Caco-2 (cell line): ENCODE data around the gene DSCAML1. TPM values are rescaled to one million over a fixed set of nuclear protein-coding genes. Genes with fewer than 3 reads are reported as not detected.

Source experiments
- BruUV-seq: library from RNA; stranded (reverse); fragments of 400-500 nt; replicated peaks from 2 replicates; lab custom pipeline; 2021; lab: Mats Ljungman, UMichigan
- CTCF ChIA-PET: fragments of 300-600 bp; sonication (Branson Sonifier 250); formaldehyde crosslinking; loops from one replicate; lab custom pipeline; 2022; ENCODE audit warnings: antibody characterized with exemption; lab: Charles Lee
- POLR2A ChIA-PET: fragments of 300-600 bp; sonication (Branson Sonifier 250); formaldehyde crosslinking; loops from one replicate; lab custom pipeline; 2022; ENCODE audit warnings: antibody characterized with exemption; lab: Charles Lee
- DNase-seq, 2 experiments: peaks; one replicate each; pipeline versions ENCODE4 v3.0.0 to v3.0.0-alpha.2; 2020 to 2022
- H3K27me3 ChIP-seq: replicated peaks from 2 replicates; pipeline ENCODE4 v1.6.0; 2011; ENCODE audit warnings: low read length; ENCODE audit not compliant: control insufficient read depth, insufficient read depth
- H3K36me3 ChIP-seq: 2 replicates; pipeline ENCODE4 v1.5.1; 2011; ENCODE audit warnings: low read length; ENCODE audit not compliant: control insufficient read depth, insufficient read depth
- H3K4me1 ChIP-seq: fragments of 250-450 bp; sonication (Bioruptor Pico); 2 replicates; pipeline ENCODE4 v1.5.1; 2020; ENCODE audit warnings: mild to moderate bottlenecking
- H3K4me3 ChIP-seq: 2 replicates; pipeline ENCODE4 v1.5.1; 2011; ENCODE audit warnings: low read depth, mild to moderate bottlenecking, control low read depth, low read length
- H3K9me3 ChIP-seq: fragments of 250-450 bp; sonication (Bioruptor Pico); 2 replicates; pipeline ENCODE4 v1.5.1; 2020; ENCODE audit warnings: mild to moderate bottlenecking, moderate library complexity
- H3K27ac Mint-ChIP-seq: one replicate; pipeline ENCODE4 v1.8.0; 2022; ENCODE audit warnings: mixed read lengths; ENCODE audit not compliant: unreplicated experiment
- H3K27me3 Mint-ChIP-seq: one replicate; pipeline ENCODE4 v1.8.0; 2022; ENCODE audit warnings: mixed read lengths; ENCODE audit not compliant: insufficient read depth, unreplicated experiment
- H3K36me3 Mint-ChIP-seq: one replicate; pipeline ENCODE4 v1.8.0; 2022; ENCODE audit warnings: mild to moderate bottlenecking, mixed read lengths; ENCODE audit not compliant: insufficient read depth, unreplicated experiment
- H3K4me1 Mint-ChIP-seq: one replicate; pipeline ENCODE4 v1.8.0; 2022; ENCODE audit warnings: low read depth, mixed read lengths; ENCODE audit not compliant: unreplicated experiment
- H3K4me3 Mint-ChIP-seq: one replicate; pipeline ENCODE4 v1.8.0; 2022; ENCODE audit warnings: mild to moderate bottlenecking, moderate library complexity, mixed read lengths; ENCODE audit not compliant: unreplicated experiment
- H3K9me3 Mint-ChIP-seq: one replicate; pipeline ENCODE4 v1.8.0; 2022; ENCODE audit warnings: mixed read lengths; ENCODE audit not compliant: unreplicated experiment
- CTCF ChIP-seq, 2 experiments: fragments of 200-600 bp in 1 of 2; IDR thresholded peaks; 1 replicate in 1 of 2; 2 replicates in 1 of 2; pipeline versions ENCODE4 v1.5.1 to v1.8.0; 2011 to 2022; ENCODE audit warnings: antibody characterized with exemption in 1 of 2, control low read depth in 1 of 2, inconsistent platforms in 1 of 2, low read depth in 1 of 2, low read length in 1 of 2, mild to moderate bottlenecking in 1 of 2, moderate library complexity in 1 of 2; ENCODE audit not compliant: insufficient read depth in 1 of 2, severe bottlenecking in 1 of 2, unreplicated experiment in 1 of 2
- intact Hi-C: fragments of 100-400 bp; cut with micrococcal nuclease; formaldehyde crosslinking; loops from one replicate; pipeline ENCODE4 v1.10.0; 2022; ENCODE audit not compliant: unreplicated experiment
- total RNA-seq: library from RNA; stranded (reverse); gene quantifications from 2 replicates; pipeline ENCODE4 v1.2.3, GENCODE V29; 2022

DSCAML1 gene
- total RNA-seq, 1 experiment from 2014 or later: not detected

GRCh38 chr11:117806846-117807245 lies 9.8 kb upstream of the DSCAML1 start:
- Histone ChIP-seq H3K4me3 (no peak overlapping the region), H3K9me3 (no peaks in the 10 kb centered on the region), H3K4me1 (no peaks in the 10 kb centered on the region), H3K27me3 (no peaks in the 10 kb centered on the region), H3K36me3 (no peaks in the 10 kb centered on the region)
- BruUV-seq: no TSS peak
- H3K4me3 Mint-ChIP-seq: no peak overlapping the region
- peaks cover 15% of the 10 kb centered on the region for H3K27me3 Mint-ChIP-seq
- no peak overlapping the region for H3K27ac Mint-ChIP-seq
- no peak for TF ChIP-seq CTCF (IDR thresholded peaks at IDR 0.05; ENCODE audit: insufficient read depth in 1 of 2, low read depth in 1 of 2, low read length in 1 of 2, severe bottlenecking in 1 of 2, unreplicated experiment in 1 of 2)
- ChIA-PET CTCF (interaction anchor here (0.8 to 4.7 kb wide), 21 partner anchors 11 to 384 kb away, joined by 3 to 132 read pairs (median 5); partner anchors contain the start of gene TMPRSS4), POLR2A (interaction anchor here (1.0 kb wide), 1 partner anchor 11 kb away, joined by 4 read pairs; no protein-coding TSS in a partner anchor)
- no peaks in the 10 kb centered on the region for H3K9me3 Mint-ChIP-seq
- intact Hi-C loops: loop anchor here (1.0 to 5.0 kb wide), 3 partner anchors 10 to 140 kb away; no protein-coding TSS in a partner anchor
- H3K4me1 Mint-ChIP-seq: no peaks in the 10 kb centered on the region
- H3K36me3 Mint-ChIP-seq: no peaks in the 10 kb centered on the region
- no peak for DNase-seq

DNA sequence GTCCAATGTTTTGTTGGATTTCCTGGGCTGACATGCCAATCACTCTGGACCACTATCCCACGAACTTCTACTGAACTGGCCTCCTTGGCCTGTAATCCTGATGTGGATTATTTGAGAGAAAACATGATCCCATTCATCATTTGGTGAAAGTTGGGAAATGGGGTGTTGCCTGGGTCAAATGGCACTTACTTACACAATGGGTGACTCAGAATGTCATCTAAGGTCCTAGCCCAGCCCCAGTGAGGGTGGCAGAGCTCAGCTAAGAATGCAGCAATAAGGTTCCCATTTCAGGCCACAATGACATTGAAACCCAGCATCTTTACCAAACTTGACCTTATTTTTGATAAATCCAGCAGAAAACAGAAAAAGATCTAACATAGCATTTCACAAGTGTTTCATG lies 8.0 kb upstream of the DSCAML1 start:
- Histone ChIP-seq H3K36me3 (no peaks in the 10 kb centered on the region), H3K4me1 (no peaks in the 10 kb centered on the region), H3K4me3 (no peak overlapping the region), H3K27me3 (no peaks in the 10 kb centered on the region), H3K9me3 (no peaks in the 10 kb centered on the region)
- Mint-ChIP-seq H3K36me3 (no peaks in the 10 kb centered on the region), H3K9me3 (no peaks in the 10 kb centered on the region), H3K27me3 (peaks cover 9% of the 10 kb centered on the region), H3K4me3 (no peak overlapping the region), H3K4me1 (no peaks in the 10 kb centered on the region), H3K27ac (no peak overlapping the region)
- POLR2A ChIA-PET: no interaction called here
- CTCF ChIA-PET: interaction anchor here (0.6 kb wide), 2 partner anchors 149 to 379 kb away, joined by 3 to 4 read pairs; no protein-coding TSS in a partner anchor
- intact Hi-C loops: loop anchor here (5.0 kb wide), 1 partner anchor 88 kb away; no protein-coding TSS in a partner anchor
- BruUV-seq: no TSS peak
- DNase-seq: no peak
- no peak for TF ChIP-seq CTCF (IDR thresholded peaks at IDR 0.05; ENCODE audit: insufficient read depth in 1 of 2, low read depth in 1 of 2, low read length in 1 of 2, severe bottlenecking in 1 of 2, unreplicated experiment in 1 of 2)

GRCh38 chr11:117803896-117804295 lies 6.9 kb upstream of the DSCAML1 start:
- ChIA-PET POLR2A (no interaction called here), CTCF (interaction anchor here (1.0 kb wide), 1 partner anchor 378 kb away, joined by 3 read pairs; no protein-coding TSS in a partner anchor)
- intact Hi-C loops: no loop called here
- Histone ChIP-seq H3K4me3 (no peak overlapping the region), H3K27me3 (no peaks in the 10 kb centered on the region), H3K36me3 (no peaks in the 10 kb centered on the region), H3K4me1 (peaks cover 4% of the 10 kb centered on the region; the same call in 1 of the 2 replicates), H3K9me3 (no peaks in the 10 kb centered on the region)
- no peak for TF ChIP-seq CTCF (IDR thresholded peaks at IDR 0.05; ENCODE audit: insufficient read depth in 1 of 2, low read depth in 1 of 2, low read length in 1 of 2, severe bottlenecking in 1 of 2, unreplicated experiment in 1 of 2)
- Mint-ChIP-seq H3K27me3 (peaks cover 6% of the 10 kb centered on the region), H3K36me3 (no peaks in the 10 kb centered on the region), H3K4me1 (peaks cover 9% of the 10 kb centered on the region), H3K27ac (no peak overlapping the region), H3K4me3 (no peak overlapping the region), H3K9me3 (no peaks in the 10 kb centered on the region)
- peak in 1 of 2 experiments; percentile 36 for DNase-seq
- BruUV-seq: no TSS peak
